B cell (primary cell): ENCODE data around the gene PLCB4. TPM values are rescaled to one million over a fixed set of nuclear protein-coding genes. Genes with fewer than 3 reads are reported as not detected.

ENCODE experiments used
- ATAC-seq: fragments of 200-7000 bp; cut with Tn5 transposase; one replicate; pipeline ENCODE4 v1.10.0; 2021; ENCODE audit warnings: low read depth, mild to moderate bottlenecking, moderate number of reproducible peaks, moderate library complexity
- CTCF ChIA-PET: fragments of 350-600 bp; sonication (Branson Sonifier 250); formaldehyde crosslinking; loops from one replicate; lab custom pipeline; 2021; ENCODE audit warnings: antibody characterized with exemption, inconsistent platforms; lab: Charles Lee
- POLR2A ChIA-PET: fragments of 350-600 bp; sonication (Branson Sonifier 250); formaldehyde crosslinking; loops from one replicate; lab custom pipeline; 2021; ENCODE audit warnings: antibody characterized with exemption; lab: Charles Lee
- DNase-seq: peaks from one replicate; pipeline ENCODE4 v3.0.0; 2013
- H2AFZ ChIP-seq: 2 replicates; pipeline ENCODE4 v1.6.1; 2012; ENCODE audit warnings: mild to moderate bottlenecking, low read depth, low read length; ENCODE audit not compliant: insufficient read depth, poor library complexity, severe bottlenecking
- H3K27ac ChIP-seq, 2 donors: 1 replicate in 1 of 2; 2 replicates in 1 of 2; pipeline ENCODE4 v1.5.1; 2012 to 2013; ENCODE audit warnings: low read length in 2 of 2, mild to moderate bottlenecking in 2 of 2, moderate library complexity in 1 of 2
- H3K27me3 ChIP-seq, 4 experiments: fragments of 200-600 bp in 1 of 4; sonication (generic) in 1 of 4; replicated peaks in 1 of 4; 1 replicate in 2 of 4; 2 replicates in 2 of 4; pipeline versions ENCODE4 v1.6.1 to v1.7.0; 2013 to 2016; ENCODE audit warnings: low read length in 3 of 4, mild to moderate bottlenecking in 2 of 4, mixed read lengths in 1 of 4, moderate library complexity in 1 of 4; ENCODE audit not compliant: insufficient read depth in 4 of 4, control insufficient read depth in 3 of 4; ENCODE audit errors: control extremely low read depth in 1 of 4
- H3K36me3 ChIP-seq, 2 experiments: replicated peaks in 1 of 2; 1 replicate in 1 of 2; 2 replicates in 1 of 2; pipeline versions ENCODE4 v1.6.1 to v1.7.1; 2013; ENCODE audit warnings: low read length in 1 of 2; ENCODE audit not compliant: insufficient read depth in 2 of 2, control insufficient read depth in 1 of 2; ENCODE audit errors: control extremely low read depth in 1 of 2, extremely low read depth in 1 of 2
- H3K4me1 ChIP-seq, 2 donors: fragments of 200-600 bp in 1 of 2; sonication (generic) in 1 of 2; 1 replicate in 1 of 2; 2 replicates in 1 of 2; pipeline versions ENCODE4 v1.5.1 to v1.6.1; 2013 to 2017; ENCODE audit warnings: low read length in 2 of 2; ENCODE audit not compliant: control insufficient read depth in 2 of 2, insufficient read depth in 2 of 2
- H3K4me2 ChIP-seq: replicated peaks from 2 replicates; pipeline ENCODE3; 2012; ENCODE audit warnings: mild to moderate bottlenecking, low read depth, low read length; ENCODE audit not compliant: poor library complexity, severe bottlenecking
- H3K4me3 ChIP-seq, 5 experiments: fragments of 200-600 bp in 1 of 5; sonication (generic) in 1 of 5; 1 replicate in 3 of 5; 2 replicates in 2 of 5; pipeline versions ENCODE4 v1.5.1 to v1.7.0; 2011 to 2016; ENCODE audit warnings: low read length in 4 of 5, mild to moderate bottlenecking in 4 of 5, low read depth in 2 of 5, control low read depth in 1 of 5, moderate library complexity in 1 of 5; ENCODE audit not compliant: insufficient read depth in 1 of 5; ENCODE audit errors: control extremely low read depth in 1 of 5, extremely low read depth in 1 of 5
- H3K79me2 ChIP-seq: fragments of 200-600 bp; sonication (generic); one replicate; pipeline ENCODE4 v1.6.0; 2016; ENCODE audit warnings: low read length; ENCODE audit not compliant: control insufficient read depth, insufficient read depth
- H3K9ac ChIP-seq: fragments of 200-600 bp; sonication (generic); 2 replicates; pipeline ENCODE4 v1.6.1; 2017; ENCODE audit warnings: mild to moderate bottlenecking, low read length, moderate library complexity
- H3K9me3 ChIP-seq, 3 donors: one replicate each; pipeline versions ENCODE4 v1.6.1 to v1.7.1; 2013; ENCODE audit warnings: low read length in 2 of 3; ENCODE audit not compliant: control insufficient read depth in 2 of 3, insufficient read depth in 1 of 3; ENCODE audit errors: control extremely low read depth in 1 of 3
- H4K20me1 ChIP-seq: 2 replicates; pipeline ENCODE4 v1.6.0; 2012; ENCODE audit warnings: mild to moderate bottlenecking, low read length; ENCODE audit not compliant: insufficient read depth, control insufficient read depth, poor library complexity, severe bottlenecking
- H3K27ac Mint-ChIP-seq: one replicate; pipeline ENCODE4 v1.8.0; 2021; ENCODE audit warnings: mixed read lengths
- H3K27me3 Mint-ChIP-seq: one replicate; pipeline ENCODE4 v1.8.0; 2021; ENCODE audit warnings: mixed read lengths
- H3K4me1 Mint-ChIP-seq: one replicate; pipeline ENCODE4 v1.8.0; 2021; ENCODE audit warnings: mixed read lengths
- H3K4me3 Mint-ChIP-seq: one replicate; pipeline ENCODE4 v1.8.0; 2021; ENCODE audit warnings: mixed read lengths
- H3K9me3 Mint-ChIP-seq: one replicate; pipeline ENCODE4 v1.8.0; 2022; ENCODE audit warnings: mixed read lengths; ENCODE audit not compliant: insufficient read depth
- CTCF ChIP-seq: fragments of 200-600 bp; IDR thresholded peaks from one replicate; pipeline ENCODE4 v1.8.0; 2022; ENCODE audit warnings: antibody characterized with exemption, mild to moderate bottlenecking
- EZH2 ChIP-seq: IDR thresholded peaks from 2 replicates; pipeline ENCODE4 v1.6.1; 2012; ENCODE audit warnings: borderline replicate concordance, low read depth, mild to moderate bottlenecking, moderate library complexity, low read length; ENCODE audit not compliant: insufficient read depth, poor library complexity, severe bottlenecking
- WGBS: methylation state at CpG from one replicate; pipeline ENCODE4 v1.1.5; 2013; ENCODE audit warnings: missing lambda C conversion rate; ENCODE audit not compliant: insufficient coverage; 5-methylcytosine and 5-hydroxymethylcytosine counted together
- intact Hi-C: fragments of 100-400 bp; cut with micrococcal nuclease; formaldehyde crosslinking; loops from one replicate; pipeline ENCODE4 v1.10.0; 2022
- polyA plus RNA-seq: library from polyadenylated mRNA; depleted of rRNA; stranded (reverse); fragments of >200 nt; gene quantifications from 2 replicates; pipeline ENCODE4 v1.2.3, GENCODE V29; 2012
- total RNA-seq, 2 donors: library from RNA; stranded (reverse); fragments of 120-200 nt in 1 of 2; gene quantifications; 1 replicate in 1 of 2; 2 replicates in 1 of 2; pipeline versions ENCODE4 v1.2.3 to v1.2.4, GENCODE V29; 2013 to 2022

Gene PLCB4
- total and polyA plus RNA-seq, 2 donors (not counting 1 experiment from before 2014, with no cell fraction given): not detected

- Histone ChIP-seq H3K4me3 (no peak overlapping the region), H3K4me2 (no peak overlapping the region), H3K9ac (no peak overlapping the region), H3K9me3 (no peaks in the 10 kb centered on the region), H3K36me3 (no peaks in the 10 kb centered on the region), H2AFZ (no peak overlapping the region), H4K20me1 (no peaks in the 10 kb centered on the region), H3K4me1 (no peaks in the 10 kb centered on the region), H3K27me3 (no peaks in the 10 kb centered on the region), H3K79me2 (no peaks in the 10 kb centered on the region), H3K27ac (no peak overlapping the region)
- H3K4me1 Mint-ChIP-seq: no peaks in the 10 kb centered on the region
- TF ChIP-seq EZH2 (no peak), CTCF (no peak)
- WGBS: 98% methylated on average over 6 of the region's 10 CpGs
- no peak overlapping the region for H3K27ac Mint-ChIP-seq
- ChIA-PET CTCF (no interaction called here), POLR2A (no interaction called here)
- no peaks in the 10 kb centered on the region for H3K27me3 Mint-ChIP-seq
- no peak for ATAC-seq
- no peak overlapping the region for H3K4me3 Mint-ChIP-seq
- intact Hi-C loops: no loop called here
- DNase-seq: no peak
- no peaks in the 10 kb centered on the region for H3K9me3 Mint-ChIP-seq
Observed at GRCh38 chr20:9301129-9302090, 232.5 kb downstream of the PLCB4 start.

- Histone ChIP-seq H2AFZ (no peak overlapping the region), H3K36me3 (no peaks in the 10 kb centered on the region), H3K4me3 (no peak overlapping the region), H3K9ac (no peak overlapping the region), H3K4me1 (no peaks in the 10 kb centered on the region), H3K9me3 (no peaks in the 10 kb centered on the region), H4K20me1 (no peaks in the 10 kb centered on the region), H3K4me2 (no peak overlapping the region), H3K27me3 (no peaks in the 10 kb centered on the region), H3K27ac (no peak overlapping the region), H3K79me2 (no peaks in the 10 kb centered on the region)
- Mint-ChIP-seq H3K4me1 (no peaks in the 10 kb centered on the region), H3K27ac (no peak overlapping the region), H3K27me3 (no peaks in the 10 kb centered on the region), H3K9me3 (no peaks in the 10 kb centered on the region), H3K4me3 (no peak overlapping the region)
- intact Hi-C loops: no loop called here
- no CpG with 5 or more reads among the region's 1 CpG for WGBS
- CTCF ChIA-PET: no interaction called here
- TF ChIP-seq EZH2: no peak
- TF ChIP-seq CTCF: no peak
- POLR2A ChIA-PET: no interaction called here
- DNase-seq (no peak), ATAC-seq (no peak)
Observed at GRCh38 chr20:9302091-9302462, 233.2 kb downstream of the PLCB4 start.
